PC-3 (cell line): ENCODE measurements around the gene STARD10. TPM values are rescaled to one million over a fixed set of nuclear protein-coding genes. Genes with fewer than 3 reads are reported as not detected.

Source experiments
- ATAC-seq: fragments of 200-7000 bp; cut with Tn5 transposase; 2 replicates; pipeline ENCODE4 v1.9.1; 2020; ENCODE audit warnings: mild to moderate bottlenecking, moderate library complexity
- BruUV-seq: library from RNA; stranded (reverse); fragments of 400-500 nt; replicated peaks from 2 replicates; lab custom pipeline; 2021; lab: Mats Ljungman, UMichigan
- CTCF ChIA-PET: fragments of 300-600 bp; sonication (Branson Sonifier 250); formaldehyde crosslinking; loops from one replicate; lab custom pipeline; 2022; ENCODE audit warnings: antibody characterized with exemption; lab: Charles Lee
- POLR2A ChIA-PET: fragments of 300-600 bp; sonication (Branson Sonifier 250); formaldehyde crosslinking; loops from one replicate; lab custom pipeline; 2022; ENCODE audit warnings: antibody characterized with exemption; ENCODE audit not compliant: unreplicated experiment; lab: Charles Lee
- DNase-seq: peaks from one replicate; pipeline ENCODE4 v3.0.0-alpha.2; 2015
- H2AFZ ChIP-seq: fragments of 300-600 bp; sonication (generic); 2 replicates; pipeline ENCODE4 v1.6.0; 2016; ENCODE audit warnings: antibody characterized with exemption, low read length
- H3F3A ChIP-seq: fragments of 300-600 bp; sonication (generic); one replicate; pipeline ENCODE4 v1.6.0; 2017; ENCODE audit warnings: antibody characterized with exemption, low read length, control low read depth, mild to moderate bottlenecking; ENCODE audit not compliant: unreplicated experiment
- H3K27ac ChIP-seq: fragments of 300-600 bp; sonication (generic); 2 replicates; pipeline ENCODE4 v1.5.1; 2016; ENCODE audit warnings: mild to moderate bottlenecking, low read length
- H3K27me3 ChIP-seq: fragments of 300-600 bp; sonication (generic); 2 replicates; pipeline ENCODE4 v1.6.1; 2016; ENCODE audit warnings: low read length, mixed read lengths
- H3K36me3 ChIP-seq: fragments of 300-600 bp; sonication (generic); 2 replicates; pipeline ENCODE4 v1.6.1; 2016; ENCODE audit warnings: low read depth, mixed run types, low read length, mixed read lengths
- H3K4me1 ChIP-seq: fragments of 300-600 bp; sonication (generic); 2 replicates; pipeline ENCODE4 v1.5.1; 2016; ENCODE audit warnings: low read length; ENCODE audit not compliant: insufficient read depth
- H3K4me2 ChIP-seq: fragments of 300-600 bp; sonication (generic); 2 replicates; pipeline ENCODE4 v1.6.0; 2016; ENCODE audit warnings: low read length
- H3K4me3 ChIP-seq: fragments of 300-600 bp; sonication (generic); 2 replicates; pipeline ENCODE4 v1.5.1; 2016; ENCODE audit warnings: mild to moderate bottlenecking, low read length, mixed read lengths
- H3K79me2 ChIP-seq: fragments of 300-600 bp; sonication (generic); 2 replicates; pipeline ENCODE4 v1.6.1; 2017; ENCODE audit warnings: low read length, mixed read lengths
- H3K9ac ChIP-seq: fragments of 300-600 bp; sonication (generic); 2 replicates; pipeline ENCODE4 v1.6.0; 2016; ENCODE audit warnings: mild to moderate bottlenecking, low read length
- H3K9me2 ChIP-seq: fragments of 300-600 bp; sonication (generic); replicated peaks from 2 replicates; pipeline ENCODE4 v1.6.1; 2016; ENCODE audit warnings: mixed run types, low read length, mixed read lengths
- H3K9me3 ChIP-seq: fragments of 300-600 bp; sonication (generic); 2 replicates; pipeline ENCODE4 v1.6.1; 2016; ENCODE audit warnings: low read length, mixed read lengths
- H4K20me1 ChIP-seq: fragments of 300-600 bp; sonication (generic); 2 replicates; pipeline ENCODE4 v1.6.1; 2016; ENCODE audit warnings: low read length, mixed read lengths
- EZH2 ChIP-seq: fragments of 300-600 bp; sonication (generic); IDR thresholded peaks from one replicate; pipeline ENCODE4 v1.6.1; 2017; ENCODE audit warnings: antibody characterized with exemption, mild to moderate bottlenecking, low read length; ENCODE audit not compliant: unreplicated experiment
- EZH2phosphoT487 ChIP-seq: fragments of 300-600 bp; sonication (generic); IDR thresholded peaks from 2 replicates; pipeline ENCODE4 v1.6.1; 2018; ENCODE audit warnings: mild to moderate bottlenecking, antibody characterized with exemption, low read length, borderline replicate concordance
- intact Hi-C: fragments of 100-400 bp; cut with micrococcal nuclease; formaldehyde crosslinking; loops from 2 replicates; pipeline ENCODE4 v1.9.0; 2023
- total RNA-seq: library from RNA; depleted of rRNA; stranded (reverse); fragments of >200 nt; gene quantifications from 2 replicates; pipeline ENCODE4 v1.2.3, GENCODE V29; 2014
- TF ChIP-seq, protein P1 (sequence below): fragments of 300-600 bp; sonication (generic); conservative IDR thresholded peaks from 2 replicates; pipeline ENCODE4 v1.5.1; 2017; ENCODE audit warnings: antibody characterized with exemption, low read depth, mild to moderate bottlenecking, low read length

Gene STARD10
- total RNA-seq, 1 experiment from 2014 or later = 284 TPM

DNA sequence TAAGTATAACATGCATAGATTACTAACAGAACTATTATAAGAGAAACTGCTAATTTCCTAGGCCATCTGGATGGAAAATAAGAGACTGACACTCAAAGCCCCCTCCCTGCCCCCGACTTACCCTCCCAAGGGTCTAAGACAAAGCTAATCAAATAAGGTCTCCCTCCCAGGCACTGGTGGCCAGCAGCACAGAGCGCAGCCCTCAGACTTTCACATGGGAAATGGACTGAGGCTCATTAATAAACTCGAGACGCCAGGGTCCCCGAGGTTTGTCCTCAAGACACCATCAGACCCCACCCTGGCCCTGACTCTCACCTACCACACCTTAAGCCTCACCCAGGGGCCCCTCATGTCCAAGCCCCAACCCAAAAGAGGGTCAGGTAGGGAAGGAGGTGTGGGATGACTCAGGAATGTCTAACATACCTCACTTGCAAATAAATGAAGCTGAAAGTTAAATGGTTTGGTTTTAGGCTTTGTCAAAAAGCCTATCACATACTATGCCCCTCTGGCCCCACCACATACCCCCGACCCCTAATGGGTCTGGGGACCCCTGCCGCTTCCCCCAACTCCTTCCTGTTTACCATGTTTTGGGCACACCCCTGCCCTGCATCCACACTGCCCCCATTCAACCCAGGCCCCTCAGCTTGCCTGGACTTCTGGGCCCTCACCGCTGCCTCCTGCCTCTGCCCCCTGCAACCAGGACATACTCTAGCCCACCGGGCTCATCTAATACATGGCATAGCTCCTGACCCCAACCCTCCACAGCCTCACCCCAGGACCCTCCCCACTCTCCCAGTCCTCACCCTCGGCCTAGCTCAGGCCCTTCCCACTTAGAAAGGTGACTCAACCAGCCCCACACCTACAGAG is 53.1 kb downstream of the STARD10 start:
- no peak overlapping the region for H3K4me3 ChIP-seq
- H3K9me3 ChIP-seq = no peaks in the 10 kb centered on the region
- POLR2A ChIA-PET = no interaction called here
- H3K4me1 ChIP-seq = peaks cover 54% of the 10 kb centered on the region
- H4K20me1 ChIP-seq = no peaks in the 10 kb centered on the region
- H3K9ac ChIP-seq = no peak overlapping the region
- intact Hi-C loops = no loop called here
- DNase-seq (no peak), ATAC-seq (no peak)
- H3F3A ChIP-seq = no peaks in the 10 kb centered on the region
- TF ChIP-seq EZH2phosphoT487 (no peak), EZH2 (no peak)
- TF ChIP-seq, protein P1, sequence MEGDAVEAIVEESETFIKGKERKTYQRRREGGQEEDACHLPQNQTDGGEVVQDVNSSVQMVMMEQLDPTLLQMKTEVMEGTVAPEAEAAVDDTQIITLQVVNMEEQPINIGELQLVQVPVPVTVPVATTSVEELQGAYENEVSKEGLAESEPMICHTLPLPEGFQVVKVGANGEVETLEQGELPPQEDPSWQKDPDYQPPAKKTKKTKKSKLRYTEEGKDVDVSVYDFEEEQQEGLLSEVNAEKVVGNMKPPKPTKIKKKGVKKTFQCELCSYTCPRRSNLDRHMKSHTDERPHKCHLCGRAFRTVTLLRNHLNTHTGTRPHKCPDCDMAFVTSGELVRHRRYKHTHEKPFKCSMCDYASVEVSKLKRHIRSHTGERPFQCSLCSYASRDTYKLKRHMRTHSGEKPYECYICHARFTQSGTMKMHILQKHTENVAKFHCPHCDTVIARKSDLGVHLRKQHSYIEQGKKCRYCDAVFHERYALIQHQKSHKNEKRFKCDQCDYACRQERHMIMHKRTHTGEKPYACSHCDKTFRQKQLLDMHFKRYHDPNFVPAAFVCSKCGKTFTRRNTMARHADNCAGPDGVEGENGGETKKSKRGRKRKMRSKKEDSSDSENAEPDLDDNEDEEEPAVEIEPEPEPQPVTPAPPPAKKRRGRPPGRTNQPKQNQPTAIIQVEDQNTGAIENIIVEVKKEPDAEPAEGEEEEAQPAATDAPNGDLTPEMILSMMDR = no peak
- H3K4me2 ChIP-seq = peak overlapping the region; percentile 28
- H3K27me3 ChIP-seq = no peaks in the 10 kb centered on the region
- H3K27ac ChIP-seq = 0 out of 2 replicates have a peak overlapping the region, but pooled peaks have one; percentile 7
- no TSS peak for BruUV-seq
- peaks cover 59% of the 10 kb centered on the region for H3K79me2 ChIP-seq
- 0 out of 2 replicates have a peak, but pooled peaks cover 3% of the 10 kb centered on the region for H3K36me3 ChIP-seq
- CTCF ChIA-PET = no interaction called here
- H2AFZ ChIP-seq = no peak overlapping the region
- H3K9me2 ChIP-seq = no peaks in the 10 kb centered on the region

DNA sequence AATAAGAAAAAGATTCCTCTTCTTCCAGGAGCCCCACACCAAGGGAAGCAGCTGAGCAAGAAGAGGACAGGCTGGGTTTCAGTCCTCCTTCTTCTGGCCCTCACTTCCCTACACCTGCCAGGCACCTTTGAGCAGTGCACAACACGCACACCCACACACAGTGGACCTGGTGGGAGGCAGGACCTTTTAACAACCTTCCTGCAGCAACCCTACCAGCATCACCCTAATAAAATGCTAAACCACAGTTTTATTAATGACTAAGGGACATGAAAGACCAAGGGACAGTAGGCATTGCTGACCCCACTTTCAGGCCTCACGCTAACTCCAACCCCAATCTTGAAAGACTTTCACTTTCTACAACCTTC is 53.8 kb downstream of the STARD10 start:
- Histone ChIP-seq H3K27ac (no peak overlapping the region), H3K4me2 (no peak overlapping the region), H2AFZ (no peak overlapping the region), H3K9me3 (no peaks in the 10 kb centered on the region), H3K27me3 (no peaks in the 10 kb centered on the region), H3K79me2 (peaks cover 64% of the 10 kb centered on the region), H3K4me1 (peaks cover 60% of the 10 kb centered on the region), H3K36me3 (0 out of 2 replicates have a peak, but pooled peaks cover 3% of the 10 kb centered on the region), H3K4me3 (no peak overlapping the region), H3K9ac (no peak overlapping the region), H3K9me2 (no peaks in the 10 kb centered on the region), H3F3A (no peaks in the 10 kb centered on the region), H4K20me1 (no peaks in the 10 kb centered on the region)
- BruUV-seq = no TSS peak
- DNase-seq (no peak), ATAC-seq (no peak)
- intact Hi-C loops = no loop called here
- no peak for TF ChIP-seq EZH2phosphoT487
- TF ChIP-seq, protein P1 = no peak
- TF ChIP-seq EZH2 = no peak
- ChIA-PET POLR2A (no interaction called here), CTCF (no interaction called here)
